GM21423 (cell line): Measurements from ENCODE around the gene RBM20.
A peak's percentile ranks its signal among the peaks of the same experiment; 100 is the strongest.
"Not testable (repeated sequence)": the region's sequence is repeated elsewhere in the genome, so short reads cannot be mapped to it uniquely, and the experiment has no call there.

Source experiments
- ATAC-seq: cut with Tn5 transposase; IDR thresholded peaks from one replicate; pipeline ENCODE4 v1.9.1; 2021; ENCODE audit warnings: mild to moderate bottlenecking, moderate library complexity; ENCODE audit not compliant: unreplicated experiment

Gene RBM20

GRCh38 chr10:110758128-110758765 is 114.1 kb downstream of the RBM20 start:
- no peak for ATAC-seq

- ATAC-seq = no peak
Measured at GRCh38 chr10:110758898-110759297, 114.8 kb downstream of the RBM20 start.

GRCh38 chr10:110759523-110759922 is 115.4 kb downstream of the RBM20 start:
- ATAC-seq = no peak

DNA sequence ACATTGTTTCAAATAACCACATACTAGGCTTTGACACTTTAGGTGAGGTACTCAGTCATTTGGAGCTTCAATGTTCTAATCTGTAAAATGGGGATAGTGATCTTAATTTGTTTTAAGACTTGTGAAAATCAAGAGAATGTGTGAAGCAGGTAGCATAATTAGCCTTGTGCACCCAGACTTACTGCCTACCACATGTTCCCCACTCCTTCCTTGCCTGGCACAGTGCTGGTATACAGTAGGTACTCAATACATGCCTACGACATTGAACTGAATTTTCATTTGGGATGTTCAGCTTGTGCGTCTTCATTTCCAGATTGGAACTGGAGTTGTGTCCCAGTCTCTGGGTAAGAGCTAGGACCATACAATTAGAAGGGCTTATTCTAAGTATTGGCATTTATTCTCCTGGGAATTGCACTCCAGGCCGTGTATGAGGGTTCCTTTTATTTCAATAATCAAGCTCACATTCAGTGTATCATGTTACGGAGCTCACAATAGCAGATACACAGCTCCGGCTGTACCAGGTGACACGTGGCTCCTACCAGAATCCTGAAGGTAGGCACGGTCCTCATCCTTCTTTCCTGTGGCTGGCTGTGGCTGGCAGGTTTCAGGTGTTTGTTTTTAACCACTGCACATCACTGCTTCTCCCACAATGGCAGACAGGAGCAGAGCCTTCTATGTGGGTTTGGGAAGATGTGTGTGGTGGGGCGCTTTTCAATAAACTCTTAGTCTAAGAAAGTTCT is 118.1 kb downstream of the RBM20 start:
- ATAC-seq = no peak

- no peak for ATAC-seq
Measured at GRCh38 chr10:110762849-110763211, 118.7 kb downstream of the RBM20 start.

DNA sequence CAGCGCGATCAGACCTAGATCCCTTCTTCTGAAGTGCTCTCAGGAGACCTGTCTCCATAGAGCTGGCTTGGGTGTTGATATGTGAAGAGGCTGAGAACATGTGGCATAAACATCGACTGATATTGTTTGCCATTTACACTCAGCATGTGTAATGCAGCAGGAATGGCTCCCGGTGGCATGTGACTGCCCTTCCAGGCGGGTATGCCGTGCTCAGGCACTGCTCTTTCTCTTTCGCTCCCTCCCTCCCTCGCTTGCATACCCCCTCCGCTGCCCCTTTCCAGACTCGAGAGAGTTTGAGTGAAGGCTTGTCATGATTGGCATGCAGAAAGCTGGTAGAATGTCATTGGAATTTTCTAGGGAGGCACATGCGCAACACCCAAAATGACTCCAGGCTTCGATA is 120.2 kb downstream of the RBM20 start:
- ATAC-seq = no peak

- ATAC-seq = no peak
Measured at GRCh38 chr10:110764793-110765512, 120.8 kb downstream of the RBM20 start.

DNA sequence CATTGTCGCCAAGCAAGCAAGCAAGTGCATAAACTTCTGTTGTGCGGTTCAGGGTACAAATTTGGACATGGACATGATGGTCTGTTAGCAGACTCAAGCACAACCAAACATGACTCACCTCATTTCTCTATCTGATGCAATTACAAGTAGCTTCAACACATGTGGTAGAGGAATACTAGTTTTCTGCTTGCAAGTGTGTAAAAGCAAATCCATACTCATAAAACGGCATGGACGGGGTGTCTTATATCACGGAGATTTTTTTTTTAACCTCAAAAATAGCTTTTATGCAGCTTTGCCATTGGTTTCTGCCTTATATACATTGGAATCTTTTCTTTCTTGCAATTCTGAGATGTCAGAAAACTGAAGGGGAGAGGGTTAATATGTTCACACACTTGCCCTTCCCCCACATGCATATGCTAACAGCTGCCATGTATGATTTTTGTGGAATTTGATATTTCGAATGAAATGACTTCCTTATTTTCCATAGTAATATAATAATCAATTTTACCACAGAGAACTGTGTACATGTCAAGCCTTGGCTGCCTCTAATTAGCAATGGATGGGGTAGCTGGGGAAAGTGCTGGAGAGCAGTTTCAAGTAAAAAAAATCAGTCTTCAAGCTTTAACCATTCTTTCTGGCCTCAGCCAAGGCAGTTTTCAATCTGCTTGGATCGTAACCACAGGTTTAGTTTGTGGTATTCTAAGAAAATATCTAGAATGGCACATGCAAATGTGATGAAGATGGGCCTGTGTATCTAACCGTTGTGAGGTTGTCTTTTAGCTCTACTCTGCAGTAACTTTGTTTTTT is 121.6 kb downstream of the RBM20 start:
- ATAC-seq = no peak

DNA sequence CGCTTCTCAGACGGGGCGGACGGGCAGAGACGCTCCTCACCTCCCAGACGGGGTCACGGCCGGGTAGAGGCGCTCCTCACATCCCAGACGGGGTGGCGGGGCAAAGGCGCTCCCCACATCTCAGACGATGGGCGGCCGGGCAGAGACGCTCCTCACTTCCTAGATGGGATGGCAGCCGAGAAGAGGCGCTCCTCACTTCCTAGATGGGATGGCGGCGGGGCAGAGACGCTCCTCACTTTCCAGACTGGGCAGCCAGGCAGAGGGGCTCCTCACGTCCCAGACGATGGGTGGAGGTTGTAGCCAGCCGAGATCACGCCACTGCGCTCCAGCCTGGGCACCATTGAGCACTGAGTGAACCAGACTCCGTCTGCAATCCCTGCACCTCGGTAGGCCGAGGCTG is 123.5 kb downstream of the RBM20 start:
- ATAC-seq = not testable (repeated sequence)

DNA sequence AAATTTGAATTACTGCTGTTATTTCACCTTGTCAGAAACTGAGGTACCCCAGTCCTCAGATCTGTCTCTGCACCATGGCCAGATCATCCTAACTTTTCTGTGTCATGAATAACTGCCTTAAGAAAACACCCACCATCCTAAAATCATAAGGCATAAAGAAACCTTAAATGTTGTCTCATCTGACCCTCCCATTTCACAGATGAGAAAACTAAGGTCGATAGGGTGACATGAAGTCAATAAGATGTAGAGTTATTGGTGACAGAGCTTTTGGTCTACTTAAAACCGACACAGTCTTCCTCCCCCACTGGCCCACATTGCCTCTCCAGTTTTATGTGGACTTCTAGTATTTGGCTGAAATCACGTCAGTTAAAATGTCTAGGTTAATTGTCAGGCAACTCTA is 126.1 kb downstream of the RBM20 start:
- no peak for ATAC-seq

GRCh38 chr10:110771486-110771885 is 127.3 kb downstream of the RBM20 start:
- no peak for ATAC-seq

GRCh38 chr10:110771991-110772390 is 127.9 kb downstream of the RBM20 start:
- no peak for ATAC-seq

GRCh38 chr10:110772454-110773025 is 128.4 kb downstream of the RBM20 start:
- ATAC-seq = no peak

GRCh38 chr10:110773693-110774068 is 129.5 kb downstream of the RBM20 start:
- no peak for ATAC-seq

GRCh38 chr10:110774069-110775019 is 130.2 kb downstream of the RBM20 start:
- peak; percentile 97 for ATAC-seq

GRCh38 chr10:110775020-110775375 is 130.9 kb downstream of the RBM20 start:
- ATAC-seq = no peak

GRCh38 chr10:110775406-110775805 is 131.3 kb downstream of the RBM20 start:
- no peak for ATAC-seq

GRCh38 chr10:110777017-110777416 is 132.9 kb downstream of the RBM20 start:
- ATAC-seq = no peak

DNA sequence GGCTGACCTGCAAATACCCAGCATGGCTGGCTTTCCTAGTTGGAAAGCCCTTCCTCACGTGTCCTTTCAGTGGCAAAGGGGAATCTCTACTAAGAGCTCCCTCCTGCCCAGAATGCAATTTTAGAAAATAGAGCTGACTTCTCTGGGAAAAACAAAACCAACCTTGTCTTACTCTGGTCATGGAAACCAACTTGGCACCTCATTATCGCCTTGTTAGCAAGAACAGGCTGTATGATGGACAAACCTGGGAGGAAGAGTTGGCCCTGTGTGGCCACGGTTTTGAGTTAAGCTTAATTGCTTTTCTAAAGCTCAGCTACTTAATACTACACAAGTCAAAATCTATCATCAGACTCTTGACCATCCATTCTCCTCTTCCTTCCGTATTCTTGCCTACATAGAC is 133.5 kb downstream of the RBM20 start:
- ATAC-seq = no peak

DNA sequence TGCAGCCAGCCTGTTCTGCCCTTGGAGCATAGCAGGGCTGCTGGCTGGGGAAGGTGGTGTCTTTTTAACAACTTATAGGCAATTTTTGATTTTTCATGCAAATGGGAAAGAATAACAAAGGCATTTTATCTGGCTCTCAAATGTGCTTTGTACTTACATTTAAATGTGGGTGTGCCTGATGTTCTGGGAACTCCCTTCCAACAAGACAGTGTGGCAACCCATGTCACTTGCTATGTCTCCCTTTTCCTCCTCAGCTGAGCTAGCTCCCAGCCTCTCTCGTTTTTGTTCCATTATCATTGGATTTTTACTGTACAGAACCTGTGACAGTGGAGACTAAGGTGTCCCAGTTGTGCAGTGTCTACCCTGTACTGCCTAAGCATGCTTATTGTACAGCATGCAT is 134.1 kb downstream of the RBM20 start:
- no peak for ATAC-seq
